Caco-2 (cell line): ENCODE data around the gene DCUN1D3. TPM values are rescaled to one million over a fixed set of nuclear protein-coding genes. Genes with fewer than 3 reads are reported as not detected.

ENCODE experiments used
- BruUV-seq: library from RNA; stranded (reverse); fragments of 400-500 nt; replicated peaks from 2 replicates; lab custom pipeline; 2021; lab: Mats Ljungman, UMichigan
- CTCF ChIA-PET: fragments of 300-600 bp; sonication (Branson Sonifier 250); formaldehyde crosslinking; loops from one replicate; lab custom pipeline; 2022; ENCODE audit warnings: antibody characterized with exemption; lab: Charles Lee
- POLR2A ChIA-PET: fragments of 300-600 bp; sonication (Branson Sonifier 250); formaldehyde crosslinking; loops from one replicate; lab custom pipeline; 2022; ENCODE audit warnings: antibody characterized with exemption; lab: Charles Lee
- DNase-seq, 2 experiments: peaks; one replicate each; pipeline versions ENCODE4 v3.0.0 to v3.0.0-alpha.2; 2020 to 2022
- H3K27me3 ChIP-seq: replicated peaks from 2 replicates; pipeline ENCODE4 v1.6.0; 2011; ENCODE audit warnings: low read length; ENCODE audit not compliant: control insufficient read depth, insufficient read depth
- H3K36me3 ChIP-seq: 2 replicates; pipeline ENCODE4 v1.5.1; 2011; ENCODE audit warnings: low read length; ENCODE audit not compliant: control insufficient read depth, insufficient read depth
- H3K4me1 ChIP-seq: fragments of 250-450 bp; sonication (Bioruptor Pico); 2 replicates; pipeline ENCODE4 v1.5.1; 2020; ENCODE audit warnings: mild to moderate bottlenecking
- H3K4me3 ChIP-seq: 2 replicates; pipeline ENCODE4 v1.5.1; 2011; ENCODE audit warnings: low read depth, mild to moderate bottlenecking, control low read depth, low read length
- H3K9me3 ChIP-seq: fragments of 250-450 bp; sonication (Bioruptor Pico); 2 replicates; pipeline ENCODE4 v1.5.1; 2020; ENCODE audit warnings: mild to moderate bottlenecking, moderate library complexity
- H3K27ac Mint-ChIP-seq: one replicate; pipeline ENCODE4 v1.8.0; 2022; ENCODE audit warnings: mixed read lengths; ENCODE audit not compliant: unreplicated experiment
- H3K27me3 Mint-ChIP-seq: one replicate; pipeline ENCODE4 v1.8.0; 2022; ENCODE audit warnings: mixed read lengths; ENCODE audit not compliant: insufficient read depth, unreplicated experiment
- H3K36me3 Mint-ChIP-seq: one replicate; pipeline ENCODE4 v1.8.0; 2022; ENCODE audit warnings: mild to moderate bottlenecking, mixed read lengths; ENCODE audit not compliant: insufficient read depth, unreplicated experiment
- H3K4me1 Mint-ChIP-seq: one replicate; pipeline ENCODE4 v1.8.0; 2022; ENCODE audit warnings: low read depth, mixed read lengths; ENCODE audit not compliant: unreplicated experiment
- H3K4me3 Mint-ChIP-seq: one replicate; pipeline ENCODE4 v1.8.0; 2022; ENCODE audit warnings: mild to moderate bottlenecking, moderate library complexity, mixed read lengths; ENCODE audit not compliant: unreplicated experiment
- H3K9me3 Mint-ChIP-seq: one replicate; pipeline ENCODE4 v1.8.0; 2022; ENCODE audit warnings: mixed read lengths; ENCODE audit not compliant: unreplicated experiment
- intact Hi-C: fragments of 100-400 bp; cut with micrococcal nuclease; formaldehyde crosslinking; loops from one replicate; pipeline ENCODE4 v1.10.0; 2022; ENCODE audit not compliant: unreplicated experiment
- total RNA-seq: library from RNA; stranded (reverse); gene quantifications from 2 replicates; pipeline ENCODE4 v1.2.3, GENCODE V29; 2022
- TF ChIP-seq, protein P1 (sequence below), 2 experiments: fragments of 200-600 bp in 1 of 2; IDR thresholded peaks; 1 replicate in 1 of 2; 2 replicates in 1 of 2; pipeline versions ENCODE4 v1.5.1 to v1.8.0; 2011 to 2022; ENCODE audit warnings: antibody characterized with exemption in 1 of 2, control low read depth in 1 of 2, inconsistent platforms in 1 of 2, low read depth in 1 of 2, low read length in 1 of 2, mild to moderate bottlenecking in 1 of 2, moderate library complexity in 1 of 2; ENCODE audit not compliant: insufficient read depth in 1 of 2, severe bottlenecking in 1 of 2, unreplicated experiment in 1 of 2

DCUN1D3 gene
- total RNA-seq, 1 experiment from 2014 or later = 19.2 TPM

DNA sequence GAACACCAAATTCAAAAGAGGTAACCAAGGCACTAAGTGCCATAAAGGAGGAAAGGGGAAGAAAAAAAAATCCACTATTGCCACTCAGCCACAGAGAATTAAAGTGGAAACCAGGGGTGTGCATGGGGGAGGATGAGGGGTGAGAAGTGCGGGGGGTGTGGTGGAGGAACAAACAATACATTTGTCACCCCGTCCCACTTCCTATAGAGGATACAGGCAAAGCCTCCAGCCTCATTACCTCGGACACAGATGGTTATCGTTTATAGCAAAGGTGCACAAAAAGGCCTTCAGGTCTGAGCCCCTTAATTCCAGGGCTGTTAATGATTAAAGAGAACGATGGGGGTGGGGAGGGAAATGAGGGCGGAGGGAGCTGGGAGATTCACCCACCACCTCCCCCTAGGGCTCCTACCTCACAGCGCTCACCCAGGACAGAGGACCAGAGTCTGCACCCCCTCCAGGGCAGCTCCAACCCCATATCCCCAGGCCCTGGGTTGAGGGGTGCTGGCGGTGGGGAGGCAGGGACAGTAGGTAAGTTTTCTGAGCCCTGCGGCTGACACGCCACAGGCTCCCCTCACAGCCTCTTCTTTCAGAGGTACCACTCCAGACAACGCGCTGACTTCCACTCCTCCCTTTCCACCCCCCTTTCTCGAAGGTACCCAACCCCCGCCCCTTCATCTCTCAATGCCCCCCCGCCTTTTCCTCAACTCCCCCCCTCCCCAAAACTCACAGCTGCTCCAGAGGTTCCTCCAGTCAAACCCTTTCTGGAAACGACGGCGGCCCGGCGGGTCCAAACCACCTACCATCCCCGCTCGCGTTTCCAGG lies 470 bp downstream of the DCUN1D3 start:
- H3K4me3 ChIP-seq = peak overlapping the region; percentile 68
- H3K27me3 Mint-ChIP-seq = no peaks in the 10 kb centered on the region
- peak overlapping the region; percentile 74 for H3K4me3 Mint-ChIP-seq
- peak; percentile 72 to 75 for DNase-seq
- peaks cover 44% of the 10 kb centered on the region for H3K4me1 ChIP-seq
- no TSS peak for BruUV-seq
- H3K9me3 Mint-ChIP-seq = no peaks in the 10 kb centered on the region
- intact Hi-C loops = loop anchor here (1.0 to 5.0 kb wide), 4 partner anchors 39 to 183 kb away; no protein-coding TSS in a partner anchor
- H3K36me3 ChIP-seq = no peaks in the 10 kb centered on the region
- peaks cover 58% of the 10 kb centered on the region for H3K36me3 Mint-ChIP-seq
- CTCF ChIA-PET = interaction anchor here (0.6 to 1.6 kb wide), 3 partner anchors 34 to 112 kb away, joined by 6 read pairs; no protein-coding TSS in a partner anchor
- peak overlapping the region; percentile 93 for H3K27ac Mint-ChIP-seq
- POLR2A ChIA-PET = interaction anchor here (0.6 to 1.9 kb wide), 8 partner anchors 10 to 93 kb away, joined by 4 to 10 read pairs (median 6); partner anchors contain the start of genes ERI2 and REXO5
- peaks cover 48% of the 10 kb centered on the region for H3K4me1 Mint-ChIP-seq
- no peaks in the 10 kb centered on the region for H3K9me3 ChIP-seq
- H3K27me3 ChIP-seq = no peaks in the 10 kb centered on the region
- TF ChIP-seq, protein P1, sequence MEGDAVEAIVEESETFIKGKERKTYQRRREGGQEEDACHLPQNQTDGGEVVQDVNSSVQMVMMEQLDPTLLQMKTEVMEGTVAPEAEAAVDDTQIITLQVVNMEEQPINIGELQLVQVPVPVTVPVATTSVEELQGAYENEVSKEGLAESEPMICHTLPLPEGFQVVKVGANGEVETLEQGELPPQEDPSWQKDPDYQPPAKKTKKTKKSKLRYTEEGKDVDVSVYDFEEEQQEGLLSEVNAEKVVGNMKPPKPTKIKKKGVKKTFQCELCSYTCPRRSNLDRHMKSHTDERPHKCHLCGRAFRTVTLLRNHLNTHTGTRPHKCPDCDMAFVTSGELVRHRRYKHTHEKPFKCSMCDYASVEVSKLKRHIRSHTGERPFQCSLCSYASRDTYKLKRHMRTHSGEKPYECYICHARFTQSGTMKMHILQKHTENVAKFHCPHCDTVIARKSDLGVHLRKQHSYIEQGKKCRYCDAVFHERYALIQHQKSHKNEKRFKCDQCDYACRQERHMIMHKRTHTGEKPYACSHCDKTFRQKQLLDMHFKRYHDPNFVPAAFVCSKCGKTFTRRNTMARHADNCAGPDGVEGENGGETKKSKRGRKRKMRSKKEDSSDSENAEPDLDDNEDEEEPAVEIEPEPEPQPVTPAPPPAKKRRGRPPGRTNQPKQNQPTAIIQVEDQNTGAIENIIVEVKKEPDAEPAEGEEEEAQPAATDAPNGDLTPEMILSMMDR (IDR thresholded peaks at IDR 0.05; ENCODE audit: insufficient read depth in 1 of 2, low read depth in 1 of 2, low read length in 1 of 2, severe bottlenecking in 1 of 2, unreplicated experiment in 1 of 2) = no peak

DNA sequence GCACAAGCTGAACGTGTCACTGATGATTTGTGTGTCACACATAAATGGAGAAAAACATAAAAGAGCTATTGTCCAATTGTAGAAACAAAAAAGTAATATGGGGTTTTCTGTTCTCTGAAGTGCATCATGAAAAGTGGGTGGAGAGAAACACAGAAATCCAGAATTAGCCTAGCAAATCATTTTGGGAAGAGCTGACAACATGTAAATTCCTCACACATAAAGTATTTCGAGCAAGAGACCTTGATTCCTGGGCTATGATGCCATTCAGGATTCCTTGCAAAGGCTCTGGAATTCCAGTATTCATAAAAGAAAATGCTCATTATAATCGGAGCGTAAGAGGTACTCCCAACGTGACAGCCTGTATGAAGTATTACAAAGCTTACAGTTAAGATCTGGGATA lies 1.1 kb downstream of the DCUN1D3 start:
- ChIA-PET CTCF (no interaction called here), POLR2A (interaction anchor here (0.6 to 1.9 kb wide), 2 partner anchors 14 to 92 kb away, joined by 5 read pairs; partner anchors contain the start of genes ERI2 and REXO5)
- H3K36me3 ChIP-seq = no peaks in the 10 kb centered on the region; the same call in 1 of the 2 replicates
- H3K27me3 Mint-ChIP-seq = no peaks in the 10 kb centered on the region
- TSS peak; percentile 24 for BruUV-seq
- H3K4me1 ChIP-seq = peaks cover 38% of the 10 kb centered on the region
- intact Hi-C loops = no loop called here
- H3K9me3 ChIP-seq = no peaks in the 10 kb centered on the region
- TF ChIP-seq, protein P1 (IDR thresholded peaks at IDR 0.05; ENCODE audit: insufficient read depth in 1 of 2, low read depth in 1 of 2, low read length in 1 of 2, severe bottlenecking in 1 of 2, unreplicated experiment in 1 of 2) = no peak
- peaks cover 41% of the 10 kb centered on the region for H3K4me1 Mint-ChIP-seq
- peak overlapping the region; percentile 68 for H3K4me3 ChIP-seq
- H3K27ac Mint-ChIP-seq = peak overlapping the region; percentile 93
- no peak for DNase-seq
- peak overlapping the region; percentile 74 for H3K4me3 Mint-ChIP-seq
- H3K9me3 Mint-ChIP-seq = no peaks in the 10 kb centered on the region
- no peaks in the 10 kb centered on the region for H3K27me3 ChIP-seq
- H3K36me3 Mint-ChIP-seq = peaks cover 54% of the 10 kb centered on the region

DNA sequence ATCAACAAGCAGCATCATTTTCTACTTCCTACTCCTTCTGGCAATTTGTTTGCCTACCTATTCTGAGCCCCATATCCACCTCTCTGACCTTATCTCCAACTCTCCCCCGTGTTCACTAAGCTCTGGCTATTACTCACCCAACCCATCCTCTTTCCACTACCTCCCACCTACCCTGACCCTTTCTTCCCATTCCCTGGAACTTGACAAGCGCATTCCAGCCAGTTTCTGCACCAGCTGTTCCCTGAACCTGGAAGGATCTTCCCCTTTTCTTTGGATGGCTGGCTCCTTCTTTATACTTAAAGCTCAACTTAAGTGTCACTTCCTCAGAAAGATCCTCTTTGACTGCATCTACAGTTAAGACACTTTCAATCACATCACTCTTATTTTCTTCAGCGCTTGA lies 2.2 kb downstream of the DCUN1D3 start:
- no peaks in the 10 kb centered on the region for H3K27me3 Mint-ChIP-seq
- ChIA-PET CTCF (no interaction called here), POLR2A (interaction anchor here (0.5 kb wide), 1 partner anchor 150 kb away, joined by 5 read pairs; no protein-coding TSS in a partner anchor)
- H3K27me3 ChIP-seq = no peaks in the 10 kb centered on the region
- no peaks in the 10 kb centered on the region; the same call in 1 of the 2 replicates for H3K36me3 ChIP-seq
- no peak overlapping the region for H3K4me3 ChIP-seq
- H3K27ac Mint-ChIP-seq = no peak overlapping the region
- no TSS peak for BruUV-seq
- H3K4me1 Mint-ChIP-seq = peaks cover 32% of the 10 kb centered on the region
- no peaks in the 10 kb centered on the region for H3K9me3 Mint-ChIP-seq
- H3K9me3 ChIP-seq = no peaks in the 10 kb centered on the region
- no peak overlapping the region for H3K4me3 Mint-ChIP-seq
- H3K4me1 ChIP-seq = peaks cover 27% of the 10 kb centered on the region
- DNase-seq = no peak
- peaks cover 58% of the 10 kb centered on the region for H3K36me3 Mint-ChIP-seq
- intact Hi-C loops = no loop called here
- TF ChIP-seq, protein P1 (IDR thresholded peaks at IDR 0.05; ENCODE audit: insufficient read depth in 1 of 2, low read depth in 1 of 2, low read length in 1 of 2, severe bottlenecking in 1 of 2, unreplicated experiment in 1 of 2) = no peak
